ENCODE data around the gene LSM14A. TPM values are rescaled to one million over a fixed set of nuclear protein-coding genes. Genes with fewer than 3 reads are reported as not detected.

LSM14A gene
- total RNA-seq, 1 experiment from 2014 or later = 161 TPM

GRCh38 chr19:34134190-34135053, 37.9 kb upstream of the LSM14A start (continued):
- TF ChIP-seq, protein P1, sequence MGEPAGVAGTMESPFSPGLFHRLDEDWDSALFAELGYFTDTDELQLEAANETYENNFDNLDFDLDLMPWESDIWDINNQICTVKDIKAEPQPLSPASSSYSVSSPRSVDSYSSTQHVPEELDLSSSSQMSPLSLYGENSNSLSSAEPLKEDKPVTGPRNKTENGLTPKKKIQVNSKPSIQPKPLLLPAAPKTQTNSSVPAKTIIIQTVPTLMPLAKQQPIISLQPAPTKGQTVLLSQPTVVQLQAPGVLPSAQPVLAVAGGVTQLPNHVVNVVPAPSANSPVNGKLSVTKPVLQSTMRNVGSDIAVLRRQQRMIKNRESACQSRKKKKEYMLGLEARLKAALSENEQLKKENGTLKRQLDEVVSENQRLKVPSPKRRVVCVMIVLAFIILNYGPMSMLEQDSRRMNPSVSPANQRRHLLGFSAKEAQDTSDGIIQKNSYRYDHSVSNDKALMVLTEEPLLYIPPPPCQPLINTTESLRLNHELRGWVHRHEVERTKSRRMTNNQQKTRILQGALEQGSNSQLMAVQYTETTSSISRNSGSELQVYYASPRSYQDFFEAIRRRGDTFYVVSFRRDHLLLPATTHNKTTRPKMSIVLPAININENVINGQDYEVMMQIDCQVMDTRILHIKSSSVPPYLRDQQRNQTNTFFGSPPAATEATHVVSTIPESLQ (CRISPR knock-in tag; IDR thresholded peaks at IDR 0.05) = no peak
- TF ChIP-seq, protein P2, sequence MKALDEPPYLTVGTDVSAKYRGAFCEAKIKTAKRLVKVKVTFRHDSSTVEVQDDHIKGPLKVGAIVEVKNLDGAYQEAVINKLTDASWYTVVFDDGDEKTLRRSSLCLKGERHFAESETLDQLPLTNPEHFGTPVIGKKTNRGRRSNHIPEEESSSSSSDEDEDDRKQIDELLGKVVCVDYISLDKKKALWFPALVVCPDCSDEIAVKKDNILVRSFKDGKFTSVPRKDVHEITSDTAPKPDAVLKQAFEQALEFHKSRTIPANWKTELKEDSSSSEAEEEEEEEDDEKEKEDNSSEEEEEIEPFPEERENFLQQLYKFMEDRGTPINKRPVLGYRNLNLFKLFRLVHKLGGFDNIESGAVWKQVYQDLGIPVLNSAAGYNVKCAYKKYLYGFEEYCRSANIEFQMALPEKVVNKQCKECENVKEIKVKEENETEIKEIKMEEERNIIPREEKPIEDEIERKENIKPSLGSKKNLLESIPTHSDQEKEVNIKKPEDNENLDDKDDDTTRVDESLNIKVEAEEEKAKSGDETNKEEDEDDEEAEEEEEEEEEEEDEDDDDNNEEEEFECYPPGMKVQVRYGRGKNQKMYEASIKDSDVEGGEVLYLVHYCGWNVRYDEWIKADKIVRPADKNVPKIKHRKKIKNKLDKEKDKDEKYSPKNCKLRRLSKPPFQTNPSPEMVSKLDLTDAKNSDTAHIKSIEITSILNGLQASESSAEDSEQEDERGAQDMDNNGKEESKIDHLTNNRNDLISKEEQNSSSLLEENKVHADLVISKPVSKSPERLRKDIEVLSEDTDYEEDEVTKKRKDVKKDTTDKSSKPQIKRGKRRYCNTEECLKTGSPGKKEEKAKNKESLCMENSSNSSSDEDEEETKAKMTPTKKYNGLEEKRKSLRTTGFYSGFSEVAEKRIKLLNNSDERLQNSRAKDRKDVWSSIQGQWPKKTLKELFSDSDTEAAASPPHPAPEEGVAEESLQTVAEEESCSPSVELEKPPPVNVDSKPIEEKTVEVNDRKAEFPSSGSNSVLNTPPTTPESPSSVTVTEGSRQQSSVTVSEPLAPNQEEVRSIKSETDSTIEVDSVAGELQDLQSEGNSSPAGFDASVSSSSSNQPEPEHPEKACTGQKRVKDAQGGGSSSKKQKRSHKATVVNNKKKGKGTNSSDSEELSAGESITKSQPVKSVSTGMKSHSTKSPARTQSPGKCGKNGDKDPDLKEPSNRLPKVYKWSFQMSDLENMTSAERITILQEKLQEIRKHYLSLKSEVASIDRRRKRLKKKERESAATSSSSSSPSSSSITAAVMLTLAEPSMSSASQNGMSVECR (CRISPR knock-in tag; IDR thresholded peaks at IDR 0.05; ENCODE audit: borderline replicate concordance) = no peak
- TF ChIP-seq CBFB (CRISPR knock-in tag; IDR thresholded peaks at IDR 0.05; ENCODE audit: low read depth) = no peak
- peak; percentile 63; the same call in 1 of the 2 replicates for TF ChIP-seq SMAD3 (CRISPR knock-in tag; IDR thresholded peaks at IDR 0.05; ENCODE audit: borderline replicate concordance)
- TF ChIP-seq MYBL2 (CRISPR knock-in tag; IDR thresholded peaks at IDR 0.05) = peak; percentile 52; the same call in 1 of the 2 replicates
- TF ChIP-seq, protein P3, sequence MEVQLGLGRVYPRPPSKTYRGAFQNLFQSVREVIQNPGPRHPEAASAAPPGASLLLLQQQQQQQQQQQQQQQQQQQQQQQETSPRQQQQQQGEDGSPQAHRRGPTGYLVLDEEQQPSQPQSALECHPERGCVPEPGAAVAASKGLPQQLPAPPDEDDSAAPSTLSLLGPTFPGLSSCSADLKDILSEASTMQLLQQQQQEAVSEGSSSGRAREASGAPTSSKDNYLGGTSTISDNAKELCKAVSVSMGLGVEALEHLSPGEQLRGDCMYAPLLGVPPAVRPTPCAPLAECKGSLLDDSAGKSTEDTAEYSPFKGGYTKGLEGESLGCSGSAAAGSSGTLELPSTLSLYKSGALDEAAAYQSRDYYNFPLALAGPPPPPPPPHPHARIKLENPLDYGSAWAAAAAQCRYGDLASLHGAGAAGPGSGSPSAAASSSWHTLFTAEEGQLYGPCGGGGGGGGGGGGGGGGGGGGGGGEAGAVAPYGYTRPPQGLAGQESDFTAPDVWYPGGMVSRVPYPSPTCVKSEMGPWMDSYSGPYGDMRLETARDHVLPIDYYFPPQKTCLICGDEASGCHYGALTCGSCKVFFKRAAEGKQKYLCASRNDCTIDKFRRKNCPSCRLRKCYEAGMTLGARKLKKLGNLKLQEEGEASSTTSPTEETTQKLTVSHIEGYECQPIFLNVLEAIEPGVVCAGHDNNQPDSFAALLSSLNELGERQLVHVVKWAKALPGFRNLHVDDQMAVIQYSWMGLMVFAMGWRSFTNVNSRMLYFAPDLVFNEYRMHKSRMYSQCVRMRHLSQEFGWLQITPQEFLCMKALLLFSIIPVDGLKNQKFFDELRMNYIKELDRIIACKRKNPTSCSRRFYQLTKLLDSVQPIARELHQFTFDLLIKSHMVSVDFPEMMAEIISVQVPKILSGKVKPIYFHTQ (CRISPR knock-in tag; IDR thresholded peaks at IDR 0.05) = no peak
- peak; percentile 83 for TF ChIP-seq FOXP1 (CRISPR knock-in tag; IDR thresholded peaks at IDR 0.05; ENCODE audit: borderline replicate concordance)
- TF ChIP-seq CTCF (IDR thresholded peaks at IDR 0.05) = no peak
- no peak for TF ChIP-seq SOX15 (CRISPR knock-in tag; IDR thresholded peaks at IDR 0.05)
- TF ChIP-seq, protein P4, sequence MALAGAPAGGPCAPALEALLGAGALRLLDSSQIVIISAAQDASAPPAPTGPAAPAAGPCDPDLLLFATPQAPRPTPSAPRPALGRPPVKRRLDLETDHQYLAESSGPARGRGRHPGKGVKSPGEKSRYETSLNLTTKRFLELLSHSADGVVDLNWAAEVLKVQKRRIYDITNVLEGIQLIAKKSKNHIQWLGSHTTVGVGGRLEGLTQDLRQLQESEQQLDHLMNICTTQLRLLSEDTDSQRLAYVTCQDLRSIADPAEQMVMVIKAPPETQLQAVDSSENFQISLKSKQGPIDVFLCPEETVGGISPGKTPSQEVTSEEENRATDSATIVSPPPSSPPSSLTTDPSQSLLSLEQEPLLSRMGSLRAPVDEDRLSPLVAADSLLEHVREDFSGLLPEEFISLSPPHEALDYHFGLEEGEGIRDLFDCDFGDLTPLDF (CRISPR knock-in tag; IDR thresholded peaks at IDR 0.05) = no peak
- peak; percentile 72; the same call in 1 of the 2 replicates for TF ChIP-seq NFE2L1 (CRISPR knock-in tag; IDR thresholded peaks at IDR 0.05)
- TF ChIP-seq ZNF532 (CRISPR knock-in tag; IDR thresholded peaks at IDR 0.05; ENCODE audit: borderline replicate concordance) = no peak
- no peak for TF ChIP-seq ZBTB21 (CRISPR knock-in tag; IDR thresholded peaks at IDR 0.05; ENCODE audit: borderline replicate concordance)
- TF ChIP-seq RORB (CRISPR knock-in tag; IDR thresholded peaks at IDR 0.05) = no peak
- TF ChIP-seq E2F4 (CRISPR knock-in tag; IDR thresholded peaks at IDR 0.05; ENCODE audit: borderline replicate concordance, low read depth) = 0 out of 2 replicates have a peak, but pooled peaks have one; percentile 51
- no peak for TF ChIP-seq ZNF219 (CRISPR knock-in tag; IDR thresholded peaks at IDR 0.05; ENCODE audit: borderline replicate concordance)
- no peak for TF ChIP-seq ATF1 (CRISPR knock-in tag; IDR thresholded peaks at IDR 0.05)
- no peak for TF ChIP-seq E2F5 (CRISPR knock-in tag; IDR thresholded peaks at IDR 0.05)
